A549 (cell line): Measurements from ENCODE around the gene SLC16A14. TPM values are rescaled to one million over a fixed set of nuclear protein-coding genes. Genes with fewer than 3 reads are reported as not detected.

Source experiments
- ATAC-seq, 2 experiments: fragments of 200-7000 bp in 1 of 2; fragments of >200 bp in 1 of 2; cut with Nextera tagmentation in 1 of 2; cut with Tn5 transposase in 1 of 2; 3 replicates each; pipeline versions ENCODE4 v1.8.0 to v1.9.1; 2018 to 2020; ENCODE audit warnings: mild to moderate bottlenecking in 1 of 2, moderate library complexity in 1 of 2
- CTCF ChIA-PET: fragments of 300-600 bp; sonication (Branson Sonifier 250); formaldehyde crosslinking; extraction: SDS; loops from one replicate; lab custom pipeline; 2021; ENCODE audit warnings: antibody characterized with exemption, inconsistent platforms; lab: Yijun Ruan, JAX
- POLR2A ChIA-PET: fragments of 350-600 bp; formaldehyde crosslinking; extraction: SDS; loops from one replicate; lab custom pipeline; 2021; ENCODE audit warnings: antibody characterized with exemption, inconsistent platforms; lab: Yijun Ruan, JAX
- DNase-seq, 2 experiments: peaks; one replicate each; pipeline versions ENCODE4 v3.0.0 to v3.0.0-alpha.2; 2011 to 2016; ENCODE audit warnings: low read depth in 1 of 2, low spot score in 1 of 2
- FAIRE-seq: peaks from 2 replicates; lab custom pipeline; 2011; peaks lifted over from hg19 to GRCh38; lab: Jason Lieb, UNC
- H3K27ac ChIP-seq, 2 experiments: fragments of >200 bp; sonication (Bioruptor Twin); formaldehyde crosslinking; 3 replicates each; pipeline ENCODE4 v1.5.1; 2016 to 2017
- H3K4me1 ChIP-seq: fragments of >200 bp; sonication (Bioruptor Twin); formaldehyde crosslinking; 3 replicates; pipeline ENCODE4 v1.6.1; 2016
- H3K4me2 ChIP-seq: fragments of >200 bp; sonication (Bioruptor Twin); formaldehyde crosslinking; 3 replicates; pipeline ENCODE4 v1.6.1; 2016
- H3K4me3 ChIP-seq: fragments of >200 bp; sonication (Bioruptor Twin); formaldehyde crosslinking; 3 replicates; pipeline ENCODE4 v1.5.1; 2016
- H3K9me3 ChIP-seq: fragments of >200 bp; sonication (Bioruptor Twin); formaldehyde crosslinking; 3 replicates; pipeline ENCODE4 v1.6.1; 2016
- CTCF ChIP-seq: fragments of >200 bp; sonication (Bioruptor Twin); formaldehyde crosslinking; IDR thresholded peaks from 3 replicates; pipeline ENCODE4 v1.5.1; 2016
- EHF ChIP-seq: fragments of 250-450 bp; sonication (Bioruptor Pico); IDR thresholded peaks from 2 replicates; pipeline ENCODE4 v1.5.0; 2020; ENCODE audit warnings: mild to moderate bottlenecking
- EP300 ChIP-seq, 2 experiments: fragments of >200 bp; sonication (Bioruptor Twin); formaldehyde crosslinking; IDR thresholded peaks; 2 replicates in 1 of 2; 3 replicates in 1 of 2; pipeline ENCODE4 v1.6.1; 2016 to 2017
- FOSL2 ChIP-seq, 2 experiments: fragments of 450-650 bp in 1 of 2; fragments of >200 bp in 1 of 2; sonication (Bioruptor Twin) in 1 of 2; formaldehyde crosslinking; IDR thresholded peaks; 2 replicates each; pipeline versions ENCODE4 v1.5.0 to v1.6.1; 2016 to 2020; ENCODE audit warnings: mild to moderate bottlenecking in 1 of 2, moderate library complexity in 1 of 2
- FOXS1 ChIP-seq: fragments of 250-450 bp; sonication (Bioruptor Pico); IDR thresholded peaks from 2 replicates; pipeline ENCODE4 v1.5.0; 2020; ENCODE audit warnings: mild to moderate bottlenecking, moderate library complexity
- HEYL ChIP-seq: fragments of 250-450 bp; sonication (Bioruptor Pico); IDR thresholded peaks from 2 replicates; pipeline ENCODE4 v1.8.0; 2021; ENCODE audit warnings: mild to moderate bottlenecking, moderate library complexity
- KDM1A ChIP-seq: fragments of 200-600 bp; sonication (generic); IDR thresholded peaks from 2 replicates; pipeline ENCODE4 v1.6.1; 2016; ENCODE audit warnings: low read depth, mild to moderate bottlenecking
- MAZ ChIP-seq: fragments of 150-350 bp; IDR thresholded peaks from 2 replicates; pipeline ENCODE4 v1.6.1; 2014; ENCODE audit warnings: antibody characterized with exemption, low read depth, low read length, borderline replicate concordance
- MYC ChIP-seq: IDR thresholded peaks from 2 replicates; pipeline ENCODE4 v1.6.1; 2012; ENCODE audit warnings: mild to moderate bottlenecking, inconsistent platforms, low read length, improper control_type of control experiment, borderline replicate concordance
- POLR2AphosphoS2 ChIP-seq: conservative IDR thresholded peaks from 2 replicates; pipeline ENCODE4 v1.6.1; 2012; ENCODE audit warnings: low read length, improper control_type of control experiment, inconsistent platforms
- REST ChIP-seq: fragments of 200-600 bp; sonication (generic); IDR thresholded peaks from 2 replicates; pipeline ENCODE4 v1.6.1; 2016; ENCODE audit warnings: antibody characterized with exemption, mild to moderate bottlenecking, moderate library complexity
- SREBF2 ChIP-seq: fragments of 450-650 bp; IDR thresholded peaks from 2 replicates; pipeline ENCODE4 v1.6.1; 2014; ENCODE audit warnings: mild to moderate bottlenecking, moderate library complexity
- USF2 ChIP-seq: fragments of 450-650 bp; IDR thresholded peaks from 2 replicates; pipeline ENCODE4 v1.6.1; 2014; ENCODE audit warnings: antibody characterized with exemption
- ZC3H11A ChIP-seq: fragments of 450-650 bp; IDR thresholded peaks from 2 replicates; pipeline ENCODE4 v1.6.1; 2014; ENCODE audit warnings: antibody characterized with exemption, mild to moderate bottlenecking
- ZFP36 ChIP-seq: fragments of 450-650 bp; IDR thresholded peaks from 2 replicates; pipeline ENCODE4 v1.6.1; 2014; ENCODE audit warnings: borderline replicate concordance; ENCODE audit not compliant: partially characterized antibody
- WGBS: methylation state at CpG from one replicate; pipeline ENCODE4 v1.1.6; 2017; ENCODE audit errors: missing lambda C conversion rate; 5-methylcytosine and 5-hydroxymethylcytosine counted together
- polyA plus RNA-seq, 4 experiments: library from polyadenylated mRNA; depleted of rRNA in 3 of 4; stranded (reverse); fragments of >200 nt; fragmentation: RNase III in 1 of 4; extraction: RNeasy Plus Mini Kit Qiagen cat#74134 plus additional on column Dnase treatment in 1 of 4; gene quantifications; 2 replicates in 3 of 4; 3 replicates in 1 of 4; pipeline ENCODE4 v1.2.3, GENCODE V29; 2011 to 2017
- TF ChIP-seq, protein P1 (sequence below): IDR thresholded peaks from 2 replicates; pipeline ENCODE4 v1.6.1; 2012
- TF ChIP-seq, protein P2 (sequence below): IDR thresholded peaks from 2 replicates; pipeline ENCODE4 v1.6.1; 2012
- TF ChIP-seq, protein P3 (sequence below): fragments of 150-350 bp; IDR thresholded peaks from 2 replicates; pipeline ENCODE4 v1.6.1; 2014; ENCODE audit warnings: low read depth, mild to moderate bottlenecking, low read length

SLC16A14 gene
- polyA plus RNA-seq, 2 of the 4 experiments (the other 2 are of a cell fraction) = 0.37 to 1.1 TPM

- TF ChIP-seq REST = no peak
- TF ChIP-seq, protein P1, sequence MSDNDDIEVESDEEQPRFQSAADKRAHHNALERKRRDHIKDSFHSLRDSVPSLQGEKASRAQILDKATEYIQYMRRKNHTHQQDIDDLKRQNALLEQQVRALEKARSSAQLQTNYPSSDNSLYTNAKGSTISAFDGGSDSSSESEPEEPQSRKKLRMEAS = no peak
- TF ChIP-seq KDM1A = no peak
- TF ChIP-seq CTCF = no peak
- no peak for TF ChIP-seq MAZ
Measured at GRCh38 chr2:229996320-229996719, 72.4 kb downstream of the SLC16A14 start (continued).

GRCh38 chr2:229993236-229993635, 75.5 kb downstream of the SLC16A14 start:
- H3K4me3 ChIP-seq = no peak overlapping the region
- DNase-seq (no peak), FAIRE-seq (no peak), ATAC-seq (no peak)
- WGBS = 97% methylated on average over 6 of the region's 6 CpGs
- H3K4me1 ChIP-seq = no peaks in the 10 kb centered on the region
- ChIA-PET POLR2A (no interaction called here), CTCF (interaction anchor here (0.6 kb wide), 1 partner anchor 22 kb away, joined by 4 read pairs; no protein-coding TSS in a partner anchor)
- TF ChIP-seq FOXS1 (CRISPR knock-in tag) = no peak
- TF ChIP-seq EP300 (IDR thresholded peaks at IDR 0.05) = no peak
- TF ChIP-seq MYC = no peak
- no peak for TF ChIP-seq USF2
- TF ChIP-seq HEYL = no peak
- no peak for TF ChIP-seq ZFP36
- TF ChIP-seq, protein P1 = no peak
- TF ChIP-seq EHF (CRISPR knock-in tag) = no peak
- no peak for TF ChIP-seq MAZ
- TF ChIP-seq, protein P2, sequence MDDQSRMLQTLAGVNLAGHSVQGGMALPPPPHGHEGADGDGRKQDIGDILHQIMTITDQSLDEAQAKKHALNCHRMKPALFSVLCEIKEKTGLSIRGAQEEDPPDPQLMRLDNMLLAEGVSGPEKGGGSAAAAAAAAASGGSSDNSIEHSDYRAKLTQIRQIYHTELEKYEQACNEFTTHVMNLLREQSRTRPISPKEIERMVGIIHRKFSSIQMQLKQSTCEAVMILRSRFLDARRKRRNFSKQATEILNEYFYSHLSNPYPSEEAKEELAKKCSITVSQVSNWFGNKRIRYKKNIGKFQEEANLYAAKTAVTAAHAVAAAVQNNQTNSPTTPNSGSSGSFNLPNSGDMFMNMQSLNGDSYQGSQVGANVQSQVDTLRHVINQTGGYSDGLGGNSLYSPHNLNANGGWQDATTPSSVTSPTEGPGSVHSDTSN = no peak
- TF ChIP-seq, protein P3, sequence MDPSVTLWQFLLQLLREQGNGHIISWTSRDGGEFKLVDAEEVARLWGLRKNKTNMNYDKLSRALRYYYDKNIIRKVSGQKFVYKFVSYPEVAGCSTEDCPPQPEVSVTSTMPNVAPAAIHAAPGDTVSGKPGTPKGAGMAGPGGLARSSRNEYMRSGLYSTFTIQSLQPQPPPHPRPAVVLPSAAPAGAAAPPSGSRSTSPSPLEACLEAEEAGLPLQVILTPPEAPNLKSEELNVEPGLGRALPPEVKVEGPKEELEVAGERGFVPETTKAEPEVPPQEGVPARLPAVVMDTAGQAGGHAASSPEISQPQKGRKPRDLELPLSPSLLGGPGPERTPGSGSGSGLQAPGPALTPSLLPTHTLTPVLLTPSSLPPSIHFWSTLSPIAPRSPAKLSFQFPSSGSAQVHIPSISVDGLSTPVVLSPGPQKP = no peak
- no peak for TF ChIP-seq SREBF2
- TF ChIP-seq POLR2AphosphoS2 = no peak
- TF ChIP-seq ZC3H11A = no peak
- no peak for TF ChIP-seq FOSL2 (IDR thresholded peaks at IDR 0.05)
- no peak for TF ChIP-seq FOSL2 (CRISPR knock-in tag; IDR thresholded peaks at IDR 0.05)
- TF ChIP-seq REST = no peak
- H3K4me2 ChIP-seq = no peak overlapping the region
- H3K9me3 ChIP-seq = no peaks in the 10 kb centered on the region
- no peak overlapping the region for H3K27ac ChIP-seq
